ENCODE measurements around the gene NTPCR. TPM values are rescaled to one million over a fixed set of nuclear protein-coding genes. Genes with fewer than 3 reads are reported as not detected.
"Not testable (repeated sequence)": the region's sequence is repeated elsewhere in the genome, so short reads cannot be mapped to it uniquely, and the experiment has no call there.

Gene NTPCR
- total RNA-seq, 4 donors from 2014 or later: 24.6 to 37.1 (median 28.4) TPM

DNA sequence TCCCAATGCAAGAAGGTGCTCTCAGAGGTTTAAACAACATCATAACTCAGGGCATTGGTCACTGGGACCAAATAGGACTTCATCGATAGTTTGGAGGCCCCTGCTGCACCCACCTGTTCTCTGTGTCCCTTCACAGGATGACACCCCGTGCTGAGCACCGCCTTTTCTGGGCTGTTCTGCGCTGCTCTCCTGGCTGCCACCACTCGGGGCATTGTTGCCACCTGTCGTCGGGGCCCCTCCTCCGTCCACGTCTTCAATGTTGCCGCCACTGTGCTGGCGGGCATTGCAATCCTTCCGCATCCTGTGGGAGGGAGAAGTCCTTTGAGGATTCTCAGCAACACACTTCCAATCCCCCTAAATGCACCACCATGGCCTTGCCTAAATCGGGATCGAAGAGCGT is 47.7 kb downstream of the NTPCR start:
- Histone ChIP-seq H3K27me3 (no peaks in the 10 kb centered on the region), H3K4me3 (no peak overlapping the region), H3K9me3 (no peaks in the 10 kb centered on the region), H3K36me3 (peaks cover 0 to 47% of the 10 kb centered on the region in 2 donors), H3K27ac (no peak overlapping the region), H3K4me1 (no peaks in the 10 kb centered on the region)
- TF ChIP-seq POLR2A (IDR thresholded peaks at IDR 0.05) (no peak), POLR2AphosphoS5 (IDR thresholded peaks at IDR 0.05) (no peak), EP300 (IDR thresholded peaks at IDR 0.05) (no peak)
- TF ChIP-seq, protein P1, sequence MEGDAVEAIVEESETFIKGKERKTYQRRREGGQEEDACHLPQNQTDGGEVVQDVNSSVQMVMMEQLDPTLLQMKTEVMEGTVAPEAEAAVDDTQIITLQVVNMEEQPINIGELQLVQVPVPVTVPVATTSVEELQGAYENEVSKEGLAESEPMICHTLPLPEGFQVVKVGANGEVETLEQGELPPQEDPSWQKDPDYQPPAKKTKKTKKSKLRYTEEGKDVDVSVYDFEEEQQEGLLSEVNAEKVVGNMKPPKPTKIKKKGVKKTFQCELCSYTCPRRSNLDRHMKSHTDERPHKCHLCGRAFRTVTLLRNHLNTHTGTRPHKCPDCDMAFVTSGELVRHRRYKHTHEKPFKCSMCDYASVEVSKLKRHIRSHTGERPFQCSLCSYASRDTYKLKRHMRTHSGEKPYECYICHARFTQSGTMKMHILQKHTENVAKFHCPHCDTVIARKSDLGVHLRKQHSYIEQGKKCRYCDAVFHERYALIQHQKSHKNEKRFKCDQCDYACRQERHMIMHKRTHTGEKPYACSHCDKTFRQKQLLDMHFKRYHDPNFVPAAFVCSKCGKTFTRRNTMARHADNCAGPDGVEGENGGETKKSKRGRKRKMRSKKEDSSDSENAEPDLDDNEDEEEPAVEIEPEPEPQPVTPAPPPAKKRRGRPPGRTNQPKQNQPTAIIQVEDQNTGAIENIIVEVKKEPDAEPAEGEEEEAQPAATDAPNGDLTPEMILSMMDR (IDR thresholded peaks at IDR 0.05): no peak
- WGBS, 2 donors (ENCODE audit: low coverage in 1 of 2): 96 to 100% methylated on average over 1 to 3 of the region's 15 CpGs
- ATAC-seq: no peak

DNA sequence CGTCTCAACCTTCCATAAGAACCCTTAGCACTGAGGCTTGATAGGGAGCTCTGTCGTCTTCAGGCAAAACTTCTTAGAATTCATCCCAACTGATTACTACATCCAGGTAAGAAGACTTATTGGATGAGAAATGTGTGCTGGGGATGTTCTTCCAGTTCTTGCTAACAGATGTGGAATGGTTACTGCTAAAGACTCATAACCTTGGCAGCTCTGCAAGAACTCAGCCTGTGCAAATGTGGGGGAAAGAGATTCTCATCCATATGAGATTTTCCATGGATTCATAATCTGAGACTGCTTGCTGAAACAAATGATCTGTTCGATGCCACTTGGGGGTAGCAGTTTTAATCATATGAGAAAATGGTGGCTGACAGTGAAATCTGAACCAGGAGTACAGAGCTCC is 48.2 kb downstream of the NTPCR start:
- H3K9me3 ChIP-seq: no peaks in the 10 kb centered on the region
- H3K36me3 ChIP-seq: peaks cover 0 to 45% of the 10 kb centered on the region in 2 donors
- no peak overlapping the region for H3K27ac ChIP-seq
- TF ChIP-seq POLR2A (IDR thresholded peaks at IDR 0.05) (no peak), EP300 (IDR thresholded peaks at IDR 0.05) (no peak), POLR2AphosphoS5 (IDR thresholded peaks at IDR 0.05) (no peak)
- TF ChIP-seq, protein P1 (IDR thresholded peaks at IDR 0.05): no peak
- H3K4me3 ChIP-seq: no peak overlapping the region
- no peaks in the 10 kb centered on the region for H3K4me1 ChIP-seq
- no peaks in the 10 kb centered on the region for H3K27me3 ChIP-seq
- ATAC-seq: no peak
- 84 to 89% methylated on average over 2 to 3 of the region's 3 CpGs for WGBS, 2 donors (ENCODE audit: low coverage in 1 of 2)

GRCh38 chr1:232999956-233000625 is 49.7 kb downstream of the NTPCR start:
- Histone ChIP-seq H3K4me1 (no peaks in the 10 kb centered on the region), H3K27ac (no peak overlapping the region), H3K36me3 (peaks cover 0 to 40% of the 10 kb centered on the region in 2 donors), H3K27me3 (no peaks in the 10 kb centered on the region), H3K9me3 (no peaks in the 10 kb centered on the region), H3K4me3 (no peak overlapping the region)
- 91 to 97% methylated on average over 11 to 13 of the region's 16 CpGs for WGBS, 2 donors (ENCODE audit: low coverage in 1 of 2)
- TF ChIP-seq POLR2A (IDR thresholded peaks at IDR 0.05): no peak
- ATAC-seq: no peak

DNA sequence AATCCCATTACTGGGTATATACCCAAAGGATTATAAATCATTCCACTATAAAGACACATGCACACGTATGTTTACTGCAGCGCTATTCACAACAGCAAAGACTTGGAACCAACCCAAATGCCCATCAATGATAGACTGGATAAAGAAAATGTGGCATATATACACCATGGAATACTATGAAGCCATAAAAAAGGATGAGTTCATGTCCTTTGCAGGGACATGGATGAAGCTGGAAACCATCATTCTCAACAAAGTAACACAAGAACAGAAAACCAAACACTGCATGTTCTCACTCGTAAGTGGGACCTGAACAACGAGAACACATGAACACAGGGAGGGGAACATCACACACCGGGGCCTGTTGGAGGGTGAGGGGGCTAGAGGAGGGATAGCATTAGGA is 53.2 kb downstream of the NTPCR start:
- not testable (repeated sequence) for H3K4me3 ChIP-seq, H3K4me1 ChIP-seq, H3K27ac ChIP-seq, H3K27me3 ChIP-seq, H3K9me3 ChIP-seq, ATAC-seq
- peaks cover 0 to 15% of the 10 kb centered on the region in 2 donors for H3K36me3 ChIP-seq
- WGBS, 2 donors (ENCODE audit: low coverage in 1 of 2): 90 to 100% methylated on average over 2 to 5 of the region's 5 CpGs

DNA sequence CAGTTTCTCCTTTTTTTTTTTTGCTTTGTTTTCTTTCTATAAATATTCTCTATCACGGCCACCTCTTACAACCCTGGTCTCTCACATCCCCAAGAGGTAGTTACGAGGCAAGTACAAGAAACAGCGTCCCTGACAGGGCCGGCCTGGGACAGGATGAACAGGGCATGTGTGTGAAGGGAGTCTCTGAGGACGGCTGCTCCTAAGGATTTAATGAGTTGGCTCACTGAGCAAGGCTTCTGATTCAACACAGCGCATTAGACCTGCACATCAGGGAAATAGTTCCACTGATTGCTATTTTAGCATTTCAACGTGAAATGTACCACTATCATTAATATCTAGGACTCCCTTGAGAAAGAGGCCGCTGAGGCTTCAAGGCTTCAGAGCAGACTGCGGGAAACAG is 54.0 kb downstream of the NTPCR start:
- Histone ChIP-seq H3K27me3 (no peaks in the 10 kb centered on the region), H3K9me3 (no peaks in the 10 kb centered on the region), H3K4me1 (no peaks in the 10 kb centered on the region), H3K4me3 (no peak overlapping the region), H3K27ac (no peak overlapping the region), H3K36me3 (peaks cover 0 to 9% of the 10 kb centered on the region in 2 donors)
- 80 to 86% methylated on average over 1 to 2 of the region's 9 CpGs for WGBS, 2 donors (ENCODE audit: low coverage in 1 of 2)
- TF ChIP-seq POLR2A (IDR thresholded peaks at IDR 0.05) (no peak), EP300 (IDR thresholded peaks at IDR 0.05) (no peak), POLR2AphosphoS5 (IDR thresholded peaks at IDR 0.05) (no peak)
- TF ChIP-seq, protein P1 (IDR thresholded peaks at IDR 0.05): no peak
- no peak for ATAC-seq

- TF ChIP-seq POLR2A (IDR thresholded peaks at IDR 0.05): no peak
- no peak for TF ChIP-seq POLR2AphosphoS5 (IDR thresholded peaks at IDR 0.05)
- no peak for TF ChIP-seq EP300 (IDR thresholded peaks at IDR 0.05)
- TF ChIP-seq, protein P1 (IDR thresholded peaks at IDR 0.05): no peak
- no peaks in the 10 kb centered on the region for H3K27me3 ChIP-seq
- no peaks in the 10 kb centered on the region for H3K9me3 ChIP-seq
- WGBS, 2 donors (ENCODE audit: low coverage in 1 of 2): 100% methylated on average over 2 to 5 of the region's 5 CpGs
- peaks cover 0 to 5% of the 10 kb centered on the region in 2 donors for H3K36me3 ChIP-seq
- no peak for ATAC-seq
- no peaks in the 10 kb centered on the region for H3K4me1 ChIP-seq
- no peak overlapping the region for H3K27ac ChIP-seq
- no peak overlapping the region for H3K4me3 ChIP-seq
Observed at GRCh38 chr1:233005156-233005555, 54.7 kb downstream of the NTPCR start.

Measured in gastroesophageal sphincter (tissue), 4 donors.